ENCODE measurements around the gene AGAP1.
A peak's percentile ranks its signal among the peaks of the same experiment; 100 is the strongest.

The AGAP1 gene

DNA sequence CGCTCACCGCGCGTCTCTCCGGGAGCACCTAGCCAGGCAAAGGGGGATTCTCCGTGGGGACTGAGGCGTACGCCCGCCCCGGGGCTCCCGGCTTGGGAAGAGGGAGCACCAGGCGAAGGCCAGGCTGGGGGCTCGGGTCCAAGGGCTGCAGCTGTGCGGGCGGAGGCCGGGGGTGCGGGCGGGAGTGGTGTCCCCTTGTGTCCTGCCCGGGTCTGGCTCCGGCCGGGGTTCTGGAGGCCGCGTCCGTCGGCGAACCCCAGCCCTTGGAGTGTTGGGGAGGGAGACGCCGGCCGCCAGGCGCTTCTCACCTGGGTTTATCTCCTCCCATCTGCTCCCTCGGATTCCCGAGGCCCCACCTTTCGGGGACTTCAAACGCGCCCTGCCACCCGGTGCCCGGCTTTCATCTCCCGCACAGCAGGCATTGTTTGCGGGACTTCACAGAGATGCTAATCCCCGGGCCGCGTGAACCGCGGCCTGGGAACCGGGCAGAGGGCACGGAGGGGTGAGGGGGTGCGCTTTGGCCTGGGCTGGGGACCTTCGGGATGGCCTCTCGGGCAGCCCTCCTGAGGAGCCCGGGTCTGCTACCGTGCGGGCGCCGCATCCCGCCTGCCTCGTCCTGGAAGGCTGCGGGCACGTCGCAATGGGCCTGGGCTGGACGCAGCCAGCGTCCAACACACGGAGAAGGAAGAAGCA lies 679.3 kb downstream of the AGAP1 start:
- Histone ChIP-seq H3K9me3 (ENCODE audit: control insufficient read depth in 2 of 2, low read length in 2 of 2) (no peaks in the 10 kb centered on the region), H3K27me3 (ENCODE audit: control insufficient read depth in 2 of 2, insufficient read depth in 2 of 2, low read length in 2 of 2) (peaks cover 63 to 84% of the 10 kb centered on the region in 2 donors), H3K4me3 (ENCODE audit: low read length in 2 of 2) (no peak overlapping the region), H3K9ac (ENCODE audit: low read depth in 1 of 2, low read length in 2 of 2) (no peak overlapping the region), H3K4me1 (ENCODE audit: control insufficient read depth in 2 of 2, insufficient read depth in 2 of 2, low read length in 2 of 2) (peaks cover 0 to 3% of the 10 kb centered on the region in 2 donors), H3K27ac (ENCODE audit: low read depth in 2 of 2, low read length in 2 of 2) (no peak overlapping the region), H3K36me3 (ENCODE audit: control insufficient read depth in 2 of 2, insufficient read depth in 2 of 2, low read length in 2 of 2) (no peaks in the 10 kb centered on the region)

DNA sequence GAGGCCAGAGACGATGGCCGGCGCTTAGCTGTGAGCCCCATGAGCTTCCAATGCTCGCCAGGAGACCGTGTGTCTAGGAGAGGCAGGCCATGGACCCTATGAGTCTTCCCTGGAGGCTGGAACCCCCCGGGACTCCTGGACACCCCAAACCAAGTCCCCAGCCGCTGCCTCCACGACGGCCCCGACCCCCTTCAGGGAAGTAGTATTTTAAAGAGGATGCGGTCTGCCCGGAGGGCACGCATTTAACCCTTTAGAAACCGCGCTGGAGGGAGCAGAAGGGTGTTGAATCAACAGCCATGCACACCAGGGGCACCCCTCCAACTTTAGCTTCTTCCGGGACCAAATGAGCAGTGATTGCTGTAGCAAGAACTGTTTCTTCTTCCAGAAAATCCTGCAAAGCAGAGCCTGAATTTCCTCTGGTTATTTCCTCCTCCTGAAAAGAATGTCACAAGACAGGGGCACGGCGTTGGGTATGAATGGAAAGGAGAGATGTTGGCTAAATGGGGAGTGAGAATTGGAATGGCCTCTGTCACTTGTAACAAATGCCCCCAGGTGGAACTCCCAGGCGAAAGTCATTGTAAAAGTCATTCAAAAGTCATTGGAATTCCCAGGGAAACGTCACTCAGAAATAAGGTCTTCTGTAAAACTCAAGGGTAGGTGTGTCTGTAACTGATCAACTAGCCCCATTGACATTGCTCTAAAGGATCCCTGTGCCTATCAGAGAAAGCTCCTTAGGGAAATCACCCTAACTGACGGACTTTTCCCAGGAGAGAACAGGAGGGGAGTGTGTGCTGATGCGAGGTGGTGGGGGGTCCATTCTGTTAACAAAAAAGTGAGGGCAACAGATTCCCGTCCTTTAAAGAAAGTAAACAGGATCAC lies 680.1 kb downstream of the AGAP1 start:
- no peaks in the 10 kb centered on the region for H3K9me3 ChIP-seq (ENCODE audit: control insufficient read depth in 2 of 2, low read length in 2 of 2)
- H3K27me3 ChIP-seq (ENCODE audit: control insufficient read depth in 2 of 2, insufficient read depth in 2 of 2, low read length in 2 of 2) = peaks cover 66 to 86% of the 10 kb centered on the region in 2 donors
- no peak overlapping the region for H3K27ac ChIP-seq (ENCODE audit: low read depth in 2 of 2, low read length in 2 of 2)
- H3K4me1 ChIP-seq (ENCODE audit: control insufficient read depth in 2 of 2, insufficient read depth in 2 of 2, low read length in 2 of 2) = peaks cover 3 to 6% of the 10 kb centered on the region in 2 donors
- H3K9ac ChIP-seq (ENCODE audit: low read depth in 1 of 2, low read length in 2 of 2) = no peak overlapping the region
- H3K4me3 ChIP-seq (ENCODE audit: low read length in 2 of 2) = no peak overlapping the region
- no peaks in the 10 kb centered on the region for H3K36me3 ChIP-seq (ENCODE audit: control insufficient read depth in 2 of 2, insufficient read depth in 2 of 2, low read length in 2 of 2)

DNA sequence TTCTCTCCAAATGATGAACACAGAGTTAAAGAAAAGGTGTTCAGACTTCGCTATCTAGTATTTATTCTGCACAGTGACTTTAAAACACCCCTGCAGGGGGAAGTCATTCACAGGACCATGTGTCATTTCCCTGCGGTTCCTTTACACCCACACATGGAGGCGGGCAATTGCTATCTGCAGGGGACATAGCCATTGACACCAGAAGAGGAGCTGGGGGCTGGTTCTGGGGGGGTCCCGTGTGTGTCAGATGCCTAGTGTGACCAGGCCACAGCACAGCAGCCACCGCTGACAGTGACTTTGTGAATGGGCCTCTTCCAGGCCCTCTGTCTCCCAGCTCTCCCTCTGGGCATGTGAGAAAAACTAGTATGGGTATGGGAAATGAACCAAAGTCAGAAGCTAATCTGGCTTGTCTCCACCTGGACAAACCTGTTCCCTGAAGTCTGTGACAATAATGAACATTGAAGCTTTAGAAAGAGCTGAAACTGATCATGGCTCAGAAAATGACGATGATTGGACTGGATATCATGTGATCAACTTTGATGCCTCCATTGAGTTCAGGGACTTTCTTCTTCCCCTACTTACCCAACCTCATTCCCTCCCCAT lies 681.8 kb downstream of the AGAP1 start:
- Histone ChIP-seq H3K27ac (ENCODE audit: low read depth in 2 of 2, low read length in 2 of 2) (no peak overlapping the region), H3K4me3 (ENCODE audit: low read length in 2 of 2) (no peak overlapping the region), H3K9me3 (ENCODE audit: control insufficient read depth in 2 of 2, low read length in 2 of 2) (no peaks in the 10 kb centered on the region), H3K9ac (ENCODE audit: low read depth in 1 of 2, low read length in 2 of 2) (no peak overlapping the region), H3K4me1 (ENCODE audit: control insufficient read depth in 2 of 2, insufficient read depth in 2 of 2, low read length in 2 of 2) (peaks cover 3 to 6% of the 10 kb centered on the region in 2 donors), H3K36me3 (ENCODE audit: control insufficient read depth in 2 of 2, insufficient read depth in 2 of 2, low read length in 2 of 2) (no peaks in the 10 kb centered on the region), H3K27me3 (ENCODE audit: control insufficient read depth in 2 of 2, insufficient read depth in 2 of 2, low read length in 2 of 2) (peaks cover 62 to 84% of the 10 kb centered on the region in 2 donors)

DNA sequence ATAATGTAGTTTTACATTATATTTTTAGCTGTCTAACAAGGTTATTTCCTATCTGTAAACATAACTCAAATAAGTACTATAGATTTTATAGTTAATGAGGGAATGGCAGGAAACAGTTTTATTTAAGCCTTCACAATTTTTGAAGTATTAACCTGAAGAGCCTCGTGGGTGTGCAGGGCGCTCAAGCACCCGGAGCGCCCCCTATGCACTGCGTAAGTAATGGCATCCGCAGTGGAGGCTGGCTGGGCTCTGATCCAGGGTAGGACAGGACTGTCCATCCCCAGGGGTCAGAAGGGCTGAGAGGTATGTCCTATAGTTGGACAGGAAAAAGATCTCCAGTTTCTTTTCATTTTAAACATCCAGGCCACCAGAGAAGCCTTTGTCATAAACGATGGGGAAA lies 682.6 kb downstream of the AGAP1 start:
- no peaks in the 10 kb centered on the region for H3K36me3 ChIP-seq (ENCODE audit: control insufficient read depth in 2 of 2, insufficient read depth in 2 of 2, low read length in 2 of 2)
- no peak overlapping the region for H3K9ac ChIP-seq (ENCODE audit: low read depth in 1 of 2, low read length in 2 of 2)
- H3K27ac ChIP-seq (ENCODE audit: low read depth in 2 of 2, low read length in 2 of 2) = no peak overlapping the region
- peaks cover 58 to 76% of the 10 kb centered on the region in 2 donors for H3K27me3 ChIP-seq (ENCODE audit: control insufficient read depth in 2 of 2, insufficient read depth in 2 of 2, low read length in 2 of 2)
- H3K4me3 ChIP-seq (ENCODE audit: low read length in 2 of 2) = no peak overlapping the region
- H3K4me1 ChIP-seq (ENCODE audit: control insufficient read depth in 2 of 2, insufficient read depth in 2 of 2, low read length in 2 of 2) = peaks cover 3 to 6% of the 10 kb centered on the region in 2 donors
- H3K9me3 ChIP-seq (ENCODE audit: control insufficient read depth in 2 of 2, low read length in 2 of 2) = no peaks in the 10 kb centered on the region

DNA sequence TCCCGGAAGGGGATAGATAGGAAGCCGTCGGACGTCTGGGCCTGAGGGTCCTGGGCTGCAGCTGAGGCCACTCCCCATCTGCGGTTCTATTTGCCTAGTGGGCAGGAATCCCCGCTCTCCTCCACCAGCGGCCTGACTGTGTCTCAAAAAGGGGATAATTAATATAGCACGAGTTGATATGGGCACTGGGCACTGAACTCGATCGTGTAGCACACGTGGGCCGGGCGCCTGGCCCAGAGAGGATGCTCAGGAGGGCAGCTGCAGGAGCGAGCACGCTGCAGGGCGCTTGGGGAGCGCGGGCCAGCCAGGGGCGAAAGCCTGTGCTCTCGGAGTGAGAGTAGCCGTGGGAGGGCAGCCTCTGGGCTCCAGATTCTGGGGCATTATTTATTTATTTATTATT lies 683.1 kb downstream of the AGAP1 start:
- no peak overlapping the region for H3K4me3 ChIP-seq (ENCODE audit: low read length in 2 of 2)
- no peak overlapping the region for H3K9ac ChIP-seq (ENCODE audit: low read depth in 1 of 2, low read length in 2 of 2)
- H3K27me3 ChIP-seq (ENCODE audit: control insufficient read depth in 2 of 2, insufficient read depth in 2 of 2, low read length in 2 of 2) = peaks cover 52 to 71% of the 10 kb centered on the region in 2 donors
- no peaks in the 10 kb centered on the region for H3K36me3 ChIP-seq (ENCODE audit: control insufficient read depth in 2 of 2, insufficient read depth in 2 of 2, low read length in 2 of 2)
- H3K4me1 ChIP-seq (ENCODE audit: control insufficient read depth in 2 of 2, insufficient read depth in 2 of 2, low read length in 2 of 2) = peaks cover 3 to 6% of the 10 kb centered on the region in 2 donors
- no peaks in the 10 kb centered on the region for H3K9me3 ChIP-seq (ENCODE audit: control insufficient read depth in 2 of 2, low read length in 2 of 2)
- no peak overlapping the region for H3K27ac ChIP-seq (ENCODE audit: low read depth in 2 of 2, low read length in 2 of 2)

DNA sequence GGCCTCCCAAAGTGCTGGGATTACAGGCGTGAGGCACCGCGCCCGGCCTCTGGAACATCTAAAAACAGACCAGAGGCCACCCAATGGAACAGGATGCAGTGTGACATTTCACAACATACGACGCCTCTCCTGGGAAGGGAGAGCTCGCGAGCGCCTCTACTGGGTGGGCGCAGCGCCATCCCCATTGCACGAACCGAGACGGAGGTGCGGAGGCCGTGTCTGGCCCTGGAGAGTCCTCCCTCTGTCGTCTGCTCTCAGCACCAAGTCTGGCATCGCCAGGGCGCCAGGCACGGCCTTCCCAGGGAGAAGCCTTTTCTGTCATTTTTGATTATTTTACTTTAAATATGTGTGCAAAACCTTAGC lies 683.7 kb downstream of the AGAP1 start:
- Histone ChIP-seq H3K36me3 (ENCODE audit: control insufficient read depth in 2 of 2, insufficient read depth in 2 of 2, low read length in 2 of 2) (no peaks in the 10 kb centered on the region), H3K27me3 (ENCODE audit: control insufficient read depth in 2 of 2, insufficient read depth in 2 of 2, low read length in 2 of 2) (peaks cover 49 to 64% of the 10 kb centered on the region in 2 donors), H3K4me3 (ENCODE audit: low read length in 2 of 2) (no peak overlapping the region)

DNA sequence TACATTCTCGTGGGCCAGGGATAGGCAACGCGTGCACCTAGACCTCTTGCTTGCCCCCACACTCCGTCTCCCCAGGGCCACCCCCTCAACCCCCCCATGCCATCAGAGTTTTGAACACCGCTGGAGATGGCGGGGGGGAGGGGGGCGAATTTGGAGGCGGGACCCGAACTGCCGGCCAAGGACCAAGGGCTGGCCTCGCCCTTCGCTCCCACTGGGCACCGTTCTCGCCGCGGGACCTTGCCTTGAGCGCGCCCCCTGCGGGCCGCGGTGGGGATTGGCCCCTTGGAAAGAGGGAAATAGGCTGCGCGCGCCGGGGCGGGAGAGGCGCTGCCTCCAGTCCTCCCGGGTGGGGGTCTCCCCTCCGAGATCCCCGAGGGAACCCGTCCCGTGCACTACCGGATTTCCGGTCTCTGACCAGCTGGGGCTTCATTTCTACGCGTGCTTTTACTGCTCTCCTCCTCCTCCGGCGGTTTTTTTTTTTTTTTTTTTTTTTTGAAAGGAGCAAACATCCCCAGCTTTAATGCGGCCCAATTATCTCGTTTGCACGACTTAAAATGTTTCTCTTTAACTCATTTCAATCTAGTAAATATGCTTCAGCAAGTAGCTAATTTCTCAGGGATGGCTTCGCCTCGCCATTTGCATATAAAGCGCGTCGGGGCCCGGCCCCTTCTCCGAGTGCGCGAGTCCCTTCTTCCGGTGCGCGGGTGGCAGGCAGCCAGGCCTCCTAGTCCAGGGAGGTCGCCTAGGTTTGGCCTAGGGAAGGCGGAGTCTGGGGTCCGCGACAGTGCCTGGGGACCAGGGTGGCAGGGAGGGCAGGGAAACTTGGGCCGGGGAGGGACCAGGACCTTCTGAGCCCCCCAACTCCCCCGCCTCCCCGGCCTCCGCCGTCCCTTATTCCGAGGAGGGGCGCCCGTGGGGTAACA lies 684.4 kb downstream of the AGAP1 start:
- no peaks in the 10 kb centered on the region for H3K9me3 ChIP-seq (ENCODE audit: control insufficient read depth in 2 of 2, low read length in 2 of 2)
- no peaks in the 10 kb centered on the region for H3K36me3 ChIP-seq (ENCODE audit: control insufficient read depth in 2 of 2, insufficient read depth in 2 of 2, low read length in 2 of 2)
- H3K9ac ChIP-seq (ENCODE audit: low read depth in 1 of 2, low read length in 2 of 2) = no peak overlapping the region
- peak overlapping the region; percentile 44 to 53 for H3K4me3 ChIP-seq (ENCODE audit: low read length in 2 of 2)
- peaks cover 47 to 58% of the 10 kb centered on the region in 2 donors for H3K27me3 ChIP-seq (ENCODE audit: control insufficient read depth in 2 of 2, insufficient read depth in 2 of 2, low read length in 2 of 2)
- no peak overlapping the region for H3K27ac ChIP-seq (ENCODE audit: low read depth in 2 of 2, low read length in 2 of 2)
- H3K4me1 ChIP-seq (ENCODE audit: control insufficient read depth in 2 of 2, insufficient read depth in 2 of 2, low read length in 2 of 2) = peaks cover 3 to 6% of the 10 kb centered on the region in 2 donors

More for the DNA sequence above, 683.7 kb downstream of the AGAP1 start:
- no peak overlapping the region for H3K9ac ChIP-seq (ENCODE audit: low read depth in 1 of 2, low read length in 2 of 2)
- H3K27ac ChIP-seq (ENCODE audit: low read depth in 2 of 2, low read length in 2 of 2) = no peak overlapping the region
- H3K9me3 ChIP-seq (ENCODE audit: control insufficient read depth in 2 of 2, low read length in 2 of 2) = no peaks in the 10 kb centered on the region
- H3K4me1 ChIP-seq (ENCODE audit: control insufficient read depth in 2 of 2, insufficient read depth in 2 of 2, low read length in 2 of 2) = peaks cover 3 to 6% of the 10 kb centered on the region in 2 donors

DNA sequence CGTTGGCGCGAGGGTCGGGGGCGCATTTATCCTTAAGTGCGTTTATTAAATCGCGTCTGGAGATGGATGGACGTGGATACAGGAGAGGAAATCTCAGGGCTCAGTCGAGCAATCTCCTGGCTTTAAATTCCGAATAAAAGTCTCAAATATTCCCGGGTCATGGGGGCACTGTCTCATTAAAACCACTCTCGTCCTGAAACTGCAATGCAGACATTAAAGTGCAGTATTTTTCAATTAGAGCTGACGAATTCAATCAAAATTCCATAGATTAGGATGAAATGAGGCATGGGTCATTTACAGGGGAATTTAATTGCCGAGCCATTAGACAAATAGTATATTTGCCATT lies 685.0 kb downstream of the AGAP1 start:
- Histone ChIP-seq H3K27me3 (ENCODE audit: control insufficient read depth in 2 of 2, insufficient read depth in 2 of 2, low read length in 2 of 2) (peaks cover 45 to 52% of the 10 kb centered on the region in 2 donors), H3K4me1 (ENCODE audit: control insufficient read depth in 2 of 2, insufficient read depth in 2 of 2, low read length in 2 of 2) (peaks cover 3 to 6% of the 10 kb centered on the region in 2 donors), H3K27ac (ENCODE audit: low read depth in 2 of 2, low read length in 2 of 2) (no peak overlapping the region), H3K9ac (ENCODE audit: low read depth in 1 of 2, low read length in 2 of 2) (no peak overlapping the region), H3K9me3 (ENCODE audit: control insufficient read depth in 2 of 2, low read length in 2 of 2) (no peaks in the 10 kb centered on the region), H3K4me3 (ENCODE audit: low read length in 2 of 2) (no peak overlapping the region), H3K36me3 (ENCODE audit: control insufficient read depth in 2 of 2, insufficient read depth in 2 of 2, low read length in 2 of 2) (no peaks in the 10 kb centered on the region)

DNA sequence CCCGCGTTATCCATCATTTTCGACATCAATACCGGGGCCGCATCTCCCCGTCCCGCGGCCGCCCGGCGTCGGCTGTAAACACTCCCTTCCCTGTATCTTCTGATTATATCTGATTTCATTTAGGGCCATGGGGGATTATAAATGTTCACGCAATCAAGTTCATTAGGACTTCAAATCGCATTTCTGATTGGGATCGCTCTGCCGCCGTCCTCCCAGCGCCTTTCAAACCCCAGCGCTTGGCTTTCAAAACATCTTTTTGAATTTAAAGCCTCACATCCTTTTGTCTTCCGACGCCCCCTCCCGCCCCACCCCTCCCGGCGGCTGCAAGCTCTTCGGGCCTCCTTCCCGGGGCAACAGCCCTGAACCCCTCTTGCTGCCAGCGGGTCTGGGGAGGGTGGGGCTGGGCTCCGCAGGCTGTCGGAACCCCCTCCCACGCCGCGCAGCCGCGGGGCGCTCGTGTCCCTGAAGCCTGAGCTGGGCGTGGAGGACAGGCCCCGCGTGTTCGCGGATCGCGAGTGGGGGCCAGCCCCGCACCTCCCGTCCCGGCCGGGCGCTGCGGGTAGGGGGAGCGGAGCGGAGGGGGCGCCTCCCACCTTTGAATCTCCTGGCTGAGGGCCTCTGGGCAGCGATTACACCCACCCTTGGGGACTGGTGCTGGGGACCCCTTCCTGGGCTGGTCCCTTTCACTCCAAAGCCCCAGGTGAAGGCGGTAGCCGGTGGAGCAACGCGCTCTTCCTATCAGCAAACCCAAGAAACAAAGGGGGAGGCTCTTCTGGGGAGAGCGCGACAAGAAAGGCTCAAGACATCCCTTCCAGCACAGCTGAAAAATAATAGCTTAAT lies 685.6 kb downstream of the AGAP1 start:
- no peaks in the 10 kb centered on the region for H3K9me3 ChIP-seq (ENCODE audit: control insufficient read depth in 2 of 2, low read length in 2 of 2)
- H3K27me3 ChIP-seq (ENCODE audit: control insufficient read depth in 2 of 2, insufficient read depth in 2 of 2, low read length in 2 of 2) = peaks cover 39 to 46% of the 10 kb centered on the region in 2 donors
- H3K9ac ChIP-seq (ENCODE audit: low read depth in 1 of 2, low read length in 2 of 2) = no peak overlapping the region
- no peak overlapping the region for H3K4me3 ChIP-seq (ENCODE audit: low read length in 2 of 2)
- H3K27ac ChIP-seq (ENCODE audit: low read depth in 2 of 2, low read length in 2 of 2) = no peak overlapping the region
- H3K4me1 ChIP-seq (ENCODE audit: control insufficient read depth in 2 of 2, insufficient read depth in 2 of 2, low read length in 2 of 2) = peaks cover 3 to 6% of the 10 kb centered on the region in 2 donors
- no peaks in the 10 kb centered on the region for H3K36me3 ChIP-seq (ENCODE audit: control insufficient read depth in 2 of 2, insufficient read depth in 2 of 2, low read length in 2 of 2)

Measured in mucosa of rectum (tissue), 2 donors.